ENCODE results near the gene AP1B1.

Gene AP1B1

GRCh38 chr22:29330291-29330690 is 58.1 kb downstream of the AP1B1 start:
- no peak for DNase-seq

GRCh38 chr22:29329581-29329980 is 58.8 kb downstream of the AP1B1 start:
- no peak for DNase-seq

DNA sequence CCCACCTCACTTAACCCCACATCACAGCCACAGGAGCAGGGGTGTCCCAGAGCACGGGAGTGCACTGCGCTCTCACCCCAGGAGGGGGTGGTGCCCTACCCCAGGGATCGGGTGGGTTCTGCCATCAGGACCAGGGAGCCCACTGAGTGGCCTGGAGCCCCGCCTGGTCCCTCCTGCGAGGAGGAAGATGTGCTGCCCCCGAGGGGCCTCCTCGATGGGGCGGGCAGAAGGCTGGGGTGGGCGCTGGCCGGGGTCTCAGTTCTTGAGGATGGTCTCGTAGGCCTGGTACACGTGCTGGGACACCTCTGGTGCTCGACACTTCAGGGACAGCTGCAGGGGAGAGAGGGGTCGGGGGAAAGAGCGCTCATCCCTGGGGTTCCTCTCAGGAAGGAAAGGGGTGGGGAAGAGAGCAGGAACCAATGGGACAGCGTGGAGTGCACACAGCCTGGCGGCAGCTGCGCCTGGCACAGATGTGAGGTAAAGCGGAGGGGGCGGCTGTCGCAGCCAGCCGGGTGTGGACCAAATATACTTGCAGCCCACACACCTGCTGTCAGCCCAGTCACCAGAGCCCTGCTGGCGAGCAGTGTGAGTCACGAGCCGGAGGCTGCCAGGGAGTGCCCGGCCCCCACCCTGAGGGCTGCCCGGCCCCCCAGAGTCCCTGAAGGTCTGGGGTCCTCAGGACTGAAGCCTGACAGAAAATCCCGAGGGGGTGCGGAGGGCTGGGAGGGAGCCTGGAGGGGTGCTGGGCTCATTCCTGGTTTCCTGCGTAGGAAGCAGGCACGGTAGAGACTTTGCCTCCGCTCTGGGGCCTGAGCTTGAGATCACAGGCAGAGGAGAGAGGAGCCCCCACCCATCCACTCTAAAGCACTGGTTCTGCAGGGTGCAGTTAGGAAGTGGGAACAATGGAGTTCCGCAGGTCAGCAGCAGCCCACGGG is 59.5 kb downstream of the AP1B1 start:
- peak; percentile 81 for DNase-seq

GRCh38 chr22:29328055-29328454 is 60.3 kb downstream of the AP1B1 start:
- DNase-seq: no peak

- DNase-seq: no peak
Observed at GRCh38 chr22:29327089-29327764, 61.1 kb downstream of the AP1B1 start.

DNA sequence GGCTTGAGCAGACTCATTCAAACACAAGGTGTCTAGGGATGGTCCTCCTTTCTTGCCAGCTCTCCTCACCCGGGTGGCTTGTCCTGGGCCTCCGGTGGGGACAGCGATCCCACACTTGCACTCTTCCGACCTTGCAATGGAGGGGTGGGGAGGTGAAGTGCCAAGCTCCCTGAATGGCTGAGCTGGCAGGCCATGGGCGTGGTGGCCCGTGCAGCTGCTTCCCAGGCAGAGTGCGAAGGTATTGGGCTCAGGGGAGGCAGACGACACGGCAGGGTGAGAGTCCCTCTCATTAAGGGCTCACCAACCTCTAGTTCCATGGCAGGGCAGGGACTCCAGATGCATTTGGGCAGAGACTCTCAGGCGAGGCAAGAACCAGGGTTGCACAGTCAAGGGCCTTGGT is 61.9 kb downstream of the AP1B1 start:
- DNase-seq: no peak

- DNase-seq: no peak
Observed at GRCh38 chr22:29325785-29326315, 62.5 kb downstream of the AP1B1 start.

DNA sequence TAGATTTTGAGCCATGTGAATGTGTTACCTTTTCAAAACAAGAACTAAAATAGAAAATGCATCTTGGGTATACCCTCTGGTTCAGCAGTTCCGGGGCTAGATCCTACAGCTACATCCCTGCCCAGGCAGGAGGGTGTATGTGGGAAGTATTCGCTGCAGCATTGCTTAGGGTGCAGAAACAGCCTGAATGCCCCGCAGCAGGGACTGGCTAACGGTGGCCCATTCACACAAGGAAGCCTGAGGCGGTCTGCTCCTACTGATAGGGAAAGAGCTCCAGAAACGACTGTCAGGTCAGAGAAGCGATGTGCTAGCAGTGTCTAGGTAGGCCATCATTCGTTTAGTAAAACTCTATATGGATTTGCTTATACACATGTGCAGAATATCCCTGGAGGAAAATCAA is 63.0 kb downstream of the AP1B1 start:
- DNase-seq: no peak

DNA sequence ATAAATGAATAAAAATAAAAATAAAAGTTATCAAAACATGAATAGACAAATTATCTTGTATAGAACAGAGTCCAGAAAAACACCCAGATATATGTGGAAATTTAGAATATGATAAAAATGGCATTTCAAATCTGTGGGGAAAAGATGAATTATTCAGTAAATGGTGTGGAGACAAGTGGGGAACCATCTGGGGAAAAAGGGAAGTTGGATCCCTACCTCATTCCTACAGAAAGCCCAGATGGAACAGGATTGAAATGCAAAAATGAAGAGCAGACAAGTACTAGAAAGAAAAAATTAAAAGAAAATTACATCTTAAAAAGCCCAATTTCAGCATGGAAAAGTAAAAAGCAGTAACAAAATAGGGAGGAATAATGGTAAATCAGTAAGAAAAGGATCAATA is 64.7 kb downstream of the AP1B1 start:
- no peak for DNase-seq

DNA sequence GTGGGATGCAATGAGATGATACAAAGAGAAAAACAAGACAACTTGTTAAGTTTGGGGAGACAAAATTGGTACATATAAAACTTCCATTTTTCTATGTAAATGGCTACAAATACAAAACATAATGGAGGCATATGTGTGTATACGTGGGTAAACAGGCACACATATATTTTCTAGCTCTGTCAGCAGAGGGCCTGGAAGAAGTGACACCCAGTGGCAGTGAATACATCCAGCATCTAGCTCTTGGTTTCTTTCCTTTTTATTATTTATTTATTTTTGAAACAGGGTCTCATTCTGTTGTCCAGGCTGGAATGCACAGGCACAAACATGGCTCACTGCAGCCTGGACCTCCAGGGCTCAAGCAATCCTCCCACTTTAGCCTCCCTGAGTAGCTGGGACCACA is 67.8 kb downstream of the AP1B1 start:
- no peak for DNase-seq

DNA sequence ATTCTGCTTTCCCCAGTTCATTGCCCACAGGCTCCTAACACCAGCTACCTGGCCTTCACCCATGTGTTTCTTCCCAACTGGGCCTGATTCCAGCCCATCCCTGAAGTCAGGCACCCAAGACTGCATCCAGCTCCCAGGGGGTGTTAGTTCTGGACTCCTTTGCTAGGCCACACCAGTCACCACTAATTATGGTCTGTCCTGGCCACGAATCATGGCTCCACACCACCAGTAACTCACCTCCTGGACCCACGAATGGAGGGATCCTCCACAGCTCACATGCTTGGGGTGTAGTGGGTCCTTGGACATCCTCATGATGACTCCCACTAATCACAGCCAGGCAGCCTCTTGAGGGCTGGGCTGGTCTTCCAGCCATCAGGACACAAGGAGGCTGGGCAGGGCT is 69.3 kb downstream of the AP1B1 start:
- no peak for DNase-seq

DNA sequence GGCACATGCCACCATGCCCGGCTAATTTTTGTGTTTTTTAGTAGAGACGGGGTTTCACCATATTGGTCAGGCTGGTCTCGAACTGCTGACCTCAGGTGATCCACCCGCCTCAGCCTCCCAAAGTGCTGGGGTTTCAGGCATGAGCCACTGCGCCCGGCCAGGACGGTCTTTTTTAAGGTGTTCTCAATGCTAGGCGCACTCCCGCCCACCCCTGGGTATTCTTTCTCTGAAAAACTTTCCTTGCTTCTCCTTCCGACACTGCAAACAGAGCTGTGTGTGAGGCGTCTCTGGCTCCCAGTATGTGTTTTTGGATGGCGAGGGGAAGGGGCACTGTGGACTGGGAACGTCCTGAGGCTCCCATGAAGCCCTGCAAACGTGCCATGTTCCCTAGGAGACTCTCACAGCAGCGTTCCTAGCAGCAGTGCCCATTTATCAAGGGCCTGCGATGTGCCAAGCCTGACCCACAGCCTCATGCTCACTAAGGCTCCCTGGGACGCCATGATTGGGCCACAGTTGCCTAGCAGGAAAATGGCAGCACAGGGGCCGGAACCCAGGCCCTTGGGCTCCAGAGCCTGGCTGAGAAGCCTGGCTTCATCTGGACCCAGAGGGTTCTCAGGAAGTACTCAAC is 70.4 kb downstream of the AP1B1 start:
- no peak for DNase-seq

GRCh38 chr22:29316141-29316828 is 72.1 kb downstream of the AP1B1 start:
- no peak for DNase-seq

GRCh38 chr22:29315286-29316140 is 72.9 kb downstream of the AP1B1 start, which contains the start of gene RASL10A:
Gene RASL10A, minus strand, starts transcription at chr22:29315697. Its CDS starts 451 bp downstream, at chr22:29315246.
- peak; percentile 22 for DNase-seq

- no peak for DNase-seq
Observed at GRCh38 chr22:29314537-29315285, 73.7 kb downstream of the AP1B1 start.

GRCh38 chr22:29313576-29314466 is 74.5 kb downstream of the AP1B1 start:
- no peak for DNase-seq

GRCh38 chr22:29313126-29313575 is 75.2 kb downstream of the AP1B1 start:
- DNase-seq: no peak

- DNase-seq: no peak
Observed at GRCh38 chr22:29312218-29313125, 75.9 kb downstream of the AP1B1 start.

All from NCI-H2171 (cell line).